GM18508 (cell line): ENCODE data around the gene KRT16.
"Not testable (repeated sequence)": the region's sequence is repeated elsewhere in the genome, so short reads cannot be mapped to it uniquely, and the experiment has no call there.

Experiments used
- ATAC-seq: cut with Tn5 transposase; IDR thresholded peaks from one replicate; pipeline ENCODE4 v1.9.1; 2021; ENCODE audit warnings: moderate number of reproducible peaks; ENCODE audit not compliant: insufficient read depth, unreplicated experiment

The KRT16 gene

DNA sequence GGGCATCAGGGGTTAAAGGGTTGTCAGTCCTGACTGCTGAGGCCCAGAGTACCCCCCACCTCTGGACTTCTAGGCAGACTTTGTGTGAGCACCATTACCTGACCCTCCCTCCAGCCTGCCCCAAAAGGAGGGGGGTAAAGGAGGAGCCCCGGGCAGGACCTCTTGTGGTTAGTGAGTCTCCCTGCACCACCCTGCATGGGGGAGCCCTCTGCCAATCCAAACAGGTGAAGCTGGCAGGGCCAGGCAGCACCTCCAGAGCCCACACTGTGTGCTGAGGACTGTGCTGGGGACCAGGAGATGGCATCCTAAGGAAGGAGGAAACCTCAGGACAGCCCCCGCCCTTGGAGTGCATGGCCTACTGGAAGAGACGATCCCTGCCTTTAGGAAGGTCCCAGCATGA is 23.3 kb downstream of the KRT16 start:
- no peak for ATAC-seq

DNA sequence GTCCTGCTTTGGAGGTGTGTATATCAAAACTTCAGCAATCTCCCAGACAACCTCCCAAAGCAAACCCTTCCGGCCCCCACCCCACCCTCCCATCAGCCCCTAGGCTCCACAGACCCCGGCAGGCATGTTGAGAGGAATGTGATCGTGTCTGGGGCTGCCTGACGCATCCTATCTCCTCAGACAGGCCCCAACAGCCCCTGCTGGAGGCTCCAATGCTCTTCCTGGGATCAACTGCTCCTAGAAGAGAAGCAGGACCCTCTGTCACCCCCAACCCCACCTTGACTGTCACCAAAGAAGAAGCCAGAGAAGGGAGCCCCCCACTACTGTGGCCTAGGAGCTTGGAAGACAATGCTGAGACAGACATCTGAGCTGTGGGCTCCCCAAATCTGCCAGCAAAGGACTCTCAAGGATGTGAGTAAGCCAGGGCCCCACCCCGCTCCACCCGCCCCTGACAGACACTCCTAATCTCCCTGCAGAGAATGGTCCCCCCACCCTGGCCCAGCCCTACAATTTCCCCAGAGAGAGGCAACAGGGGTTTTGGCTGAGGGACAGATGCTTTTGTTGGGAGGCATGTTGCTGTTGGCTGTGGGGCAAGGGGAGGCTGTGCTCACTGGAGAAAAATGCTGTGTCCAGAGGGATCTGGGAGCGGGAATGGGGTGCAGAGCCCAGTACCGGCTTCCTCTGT is 24.3 kb downstream of the KRT16 start:
- ATAC-seq, result no peak

- no peak for ATAC-seq
Observed at GRCh38 chr17:41586863-41587495, 25.6 kb downstream of the KRT16 start, which contains the start of gene KRT14. Gene KRT14 (minus strand): TSS chr17:41586895. CDS start chr17:41586834, 61 bp downstream.

- no peak for ATAC-seq
Observed at GRCh38 chr17:41585301-41586056, 27.1 kb downstream of the KRT16 start.

- ATAC-seq, result not testable (repeated sequence)
Observed at GRCh38 chr17:41584331-41584927, 28.1 kb downstream of the KRT16 start.

DNA sequence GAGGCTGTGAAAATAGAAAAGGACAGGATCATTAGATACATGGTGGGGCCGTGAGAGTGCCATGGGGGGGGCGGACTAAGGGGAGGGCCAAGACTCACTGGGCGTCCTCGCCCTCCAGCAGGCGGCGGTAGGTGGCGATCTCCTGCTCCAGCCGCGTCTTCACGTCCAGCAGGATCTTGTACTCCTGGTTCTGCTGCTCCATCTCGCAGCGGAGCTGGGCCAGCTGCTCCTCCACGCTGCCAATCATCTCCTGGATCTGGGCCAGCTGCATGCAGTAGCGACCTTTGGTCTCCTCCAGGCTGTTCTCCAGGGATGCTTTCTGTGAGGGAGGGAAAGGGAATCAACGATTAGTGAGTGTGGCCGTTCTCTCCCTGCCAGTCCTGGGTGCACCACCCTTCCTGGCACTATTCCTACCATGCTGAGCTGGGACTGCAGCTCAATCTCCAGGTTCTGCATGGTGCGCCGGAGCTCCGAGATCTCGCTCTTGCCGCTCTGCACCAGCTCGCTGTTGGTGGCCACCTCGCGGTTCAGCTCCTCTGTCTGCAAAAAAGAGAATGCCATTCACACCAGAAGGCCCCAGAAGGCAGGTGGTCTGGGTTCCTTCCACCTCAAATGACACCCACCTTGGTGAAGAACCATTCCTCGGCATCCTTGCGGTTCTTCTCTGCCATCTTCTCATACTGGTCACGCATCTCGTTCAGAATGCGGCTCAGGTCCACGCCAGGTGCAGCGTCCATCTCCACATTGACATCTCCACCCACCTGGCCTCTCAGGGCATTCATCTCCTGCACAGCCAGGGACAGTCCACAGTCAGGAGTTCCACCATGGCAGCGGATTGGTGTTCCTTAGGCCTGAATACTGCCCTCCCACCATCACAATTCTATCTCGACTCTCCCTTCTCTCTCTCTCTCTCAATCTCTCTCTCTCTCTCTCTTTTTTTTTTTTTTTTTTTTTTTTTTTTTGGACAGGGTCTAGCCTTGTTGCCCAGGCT is 29.1 kb downstream of the KRT16 start:
- ATAC-seq, result no peak

- ATAC-seq, result not testable (repeated sequence)
Observed at GRCh38 chr17:41582061-41582968, 30.3 kb downstream of the KRT16 start.

- ATAC-seq, result no peak
Observed at GRCh38 chr17:41581366-41582060, 31.1 kb downstream of the KRT16 start.

DNA sequence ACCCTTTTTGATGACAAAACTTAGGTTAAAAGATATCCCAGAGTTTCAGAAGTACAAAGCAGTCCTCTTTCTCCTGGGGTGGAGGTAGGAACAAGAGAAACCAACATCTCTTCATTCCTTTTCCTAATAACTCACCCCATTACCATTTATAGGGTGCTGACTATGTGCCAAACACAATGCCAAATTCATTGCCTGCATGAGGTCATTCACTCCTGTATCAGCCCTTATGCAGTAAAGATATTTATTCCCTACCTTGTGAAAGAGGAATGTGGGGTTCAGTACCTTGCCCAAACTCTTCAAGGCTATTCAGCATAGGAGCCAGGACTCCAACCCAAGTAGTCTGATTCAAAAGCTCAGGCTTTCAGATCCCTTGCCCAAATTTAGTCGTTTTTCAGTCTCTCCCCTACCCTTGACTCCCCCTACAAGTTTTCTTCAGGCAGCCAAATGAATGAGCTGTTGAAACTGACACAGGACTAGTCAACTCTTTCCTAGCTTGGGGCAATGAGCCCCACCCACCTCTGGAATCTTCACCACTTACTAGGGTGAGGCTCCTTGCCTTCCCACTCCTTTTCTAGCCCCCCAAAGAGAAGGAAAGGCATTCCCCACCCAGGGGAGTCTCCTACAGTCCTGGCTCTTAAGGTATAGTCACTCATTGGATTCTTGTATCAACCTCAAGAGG is 31.7 kb downstream of the KRT16 start:
- ATAC-seq, result no peak

GRCh38 chr17:41580244-41580575 is 32.4 kb downstream of the KRT16 start:
- no peak for ATAC-seq

DNA sequence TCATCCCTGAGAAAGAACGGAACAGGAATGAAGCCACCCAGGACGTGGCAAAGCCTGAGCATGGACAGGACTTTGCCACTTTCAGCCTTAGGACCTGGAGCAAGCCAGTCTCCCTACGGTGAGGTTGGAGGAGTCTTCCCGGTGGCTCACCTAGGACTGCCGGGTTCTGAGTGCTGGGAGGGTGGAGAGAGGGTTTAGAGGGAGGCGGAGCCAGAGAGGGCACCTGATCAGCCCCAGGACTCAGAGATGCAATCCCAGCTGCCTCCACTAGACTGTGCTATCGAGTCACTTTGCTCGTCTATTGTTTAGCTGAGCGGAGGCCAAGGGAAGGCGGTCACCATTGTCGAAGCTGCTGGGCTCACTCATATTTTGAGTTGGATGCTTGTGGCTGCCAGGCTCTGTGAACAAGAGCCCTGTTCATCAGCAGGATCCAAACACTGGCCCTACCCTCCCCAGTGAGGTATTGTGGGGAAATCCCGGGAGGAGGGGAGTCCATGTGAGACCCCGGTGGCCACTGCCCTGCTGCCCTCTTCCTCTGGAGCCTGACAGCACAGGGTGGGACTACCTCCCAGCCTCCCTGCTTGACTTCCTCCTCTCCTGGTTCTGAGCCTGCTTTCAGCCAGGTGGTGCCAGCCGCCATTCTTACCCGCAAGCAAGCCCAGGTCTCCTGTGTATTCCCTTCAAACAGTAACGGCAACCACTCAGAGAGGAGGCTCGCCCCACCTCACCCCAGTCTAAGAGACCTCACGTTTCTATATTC is 32.9 kb downstream of the KRT16 start:
- ATAC-seq, result no peak

- no peak for ATAC-seq
Observed at GRCh38 chr17:41578971-41579370, 33.6 kb downstream of the KRT16 start.

DNA sequence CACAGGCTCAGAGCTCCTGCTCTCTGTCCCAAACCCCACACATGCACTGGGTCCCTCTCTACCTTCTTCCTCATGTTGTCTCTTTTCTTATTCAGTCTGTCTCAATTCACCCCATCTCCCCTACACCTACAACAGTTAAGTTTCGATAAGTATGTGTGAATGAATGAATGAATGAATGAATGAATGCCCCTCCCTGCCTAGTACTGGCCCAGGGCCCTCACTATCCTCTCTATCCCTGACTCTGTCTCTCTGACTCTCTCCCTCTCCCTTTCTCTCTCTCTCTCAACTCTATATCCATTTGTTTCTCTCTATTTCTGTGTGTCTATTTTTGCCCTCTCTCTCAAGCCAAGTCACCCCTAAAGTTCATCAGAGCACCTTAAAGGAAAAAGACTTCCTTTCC is 34.0 kb downstream of the KRT16 start:
- ATAC-seq, result no peak

DNA sequence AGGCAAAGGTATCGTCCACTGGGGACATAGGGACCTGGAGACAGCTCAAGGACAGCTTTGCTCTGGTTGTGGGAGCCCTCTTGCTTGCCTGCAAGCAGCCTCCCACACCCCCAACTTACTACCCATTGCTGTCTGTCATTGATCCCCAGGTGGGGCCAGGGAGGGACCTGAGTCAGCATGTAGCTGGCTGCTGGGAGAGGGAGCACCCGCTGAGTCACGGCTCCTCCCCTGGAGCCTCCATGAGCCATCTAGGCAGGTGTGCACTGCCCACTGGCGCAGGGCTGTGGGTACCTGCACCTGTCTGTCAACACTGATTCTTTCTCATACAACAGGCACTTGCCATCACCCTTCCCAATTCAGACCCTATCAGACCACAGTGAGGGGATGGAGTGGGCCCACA is 35.8 kb downstream of the KRT16 start:
- not testable (repeated sequence) for ATAC-seq

GRCh38 chr17:41575336-41575735 is 37.2 kb downstream of the KRT16 start:
- no peak for ATAC-seq

DNA sequence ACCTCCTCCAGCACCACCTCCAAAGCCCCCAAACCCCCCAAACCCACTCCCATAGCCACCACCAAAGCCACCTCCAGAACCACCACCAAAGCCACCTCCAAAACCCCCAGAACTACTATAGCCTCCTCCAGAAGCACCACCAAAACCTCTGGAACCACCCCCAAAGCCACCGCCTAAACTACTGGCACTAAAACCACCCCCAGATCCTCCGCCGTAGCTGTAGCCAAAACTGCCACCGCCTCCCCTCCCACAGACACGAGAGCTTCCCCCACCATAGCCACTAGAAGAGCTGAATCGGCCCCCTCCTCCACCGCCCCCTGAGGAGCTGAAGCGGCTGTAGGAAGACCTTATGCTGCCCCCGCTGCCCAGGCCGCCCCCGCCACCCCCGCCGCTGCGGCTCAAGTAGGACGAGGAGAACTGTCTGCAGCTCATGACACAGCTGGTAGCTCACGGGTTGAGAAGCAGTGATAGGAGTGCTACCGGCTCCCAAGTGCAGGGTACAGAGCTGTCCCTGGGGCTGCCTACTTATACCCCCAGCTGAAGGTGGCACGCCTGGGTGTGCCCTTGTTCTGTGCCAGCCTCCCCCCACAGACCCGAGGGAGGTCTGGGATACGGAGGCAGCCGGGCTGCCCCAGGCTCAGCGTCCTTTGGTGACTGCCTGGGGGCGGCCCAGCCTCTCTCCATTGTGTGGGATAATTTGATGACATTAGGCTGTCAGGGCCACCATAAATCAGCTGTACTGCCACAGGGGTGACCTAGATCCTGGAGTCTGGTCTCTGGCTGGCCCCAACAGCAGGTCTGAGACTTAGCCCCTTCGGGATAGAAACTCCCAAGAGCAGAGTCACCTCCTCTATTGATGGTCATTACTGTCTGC is 40.8 kb downstream of the KRT16 start, which contains the start of gene KRT9:
KRT9 (minus strand) TSS at position 499 of the 874 bp plus-strand sequence; CDS start at position 432, 67 bp downstream.
- ATAC-seq, result no peak
